Activated naive CD4-positive, alpha-beta T cell treated with anti-CD3 and anti-CD28 coated beads, Interleukin-2, amount 50 U/mL, for 24 hours (primary cell): ENCODE results near the gene SLC27A1.
"Not testable (repeated sequence)": the region's sequence is repeated elsewhere in the genome, so short reads cannot be mapped to it uniquely, and the experiment has no call there.

Experiments used
- H3K27ac Mint-ChIP-seq: one replicate; pipeline ENCODE4 v1.8.0; 2021; ENCODE audit warnings: mild to moderate bottlenecking, mixed read lengths
- H3K27me3 Mint-ChIP-seq: one replicate; pipeline ENCODE4 v1.8.0; 2021; ENCODE audit warnings: mixed read lengths
- H3K36me3 Mint-ChIP-seq: one replicate; pipeline ENCODE4 v1.8.0; 2021; ENCODE audit warnings: mixed read lengths
- H3K4me1 Mint-ChIP-seq: one replicate; pipeline ENCODE4 v1.8.0; 2021; ENCODE audit warnings: mixed read lengths
- H3K4me3 Mint-ChIP-seq: one replicate; pipeline ENCODE4 v1.8.0; 2021; ENCODE audit warnings: mild to moderate bottlenecking, mixed read lengths
- H3K9me3 Mint-ChIP-seq: one replicate; pipeline ENCODE4 v1.8.0; 2021; ENCODE audit warnings: mixed read lengths

The SLC27A1 gene

GRCh38 chr19:17510220-17510993 is 40.1 kb downstream of the SLC27A1 start:
- Mint-ChIP-seq H3K4me1 (peaks cover 42% of the 10 kb centered on the region), H3K9me3 (no peaks in the 10 kb centered on the region), H3K4me3 (peak overlapping the region; percentile 100), H3K36me3 (peaks cover 2% of the 10 kb centered on the region), H3K27ac (peak overlapping the region; percentile 100), H3K27me3 (no peaks in the 10 kb centered on the region)

- Mint-ChIP-seq H3K4me1 (peaks cover 42% of the 10 kb centered on the region), H3K27me3 (no peaks in the 10 kb centered on the region), H3K36me3 (peaks cover 3% of the 10 kb centered on the region), H3K4me3 (peak overlapping the region; percentile 100), H3K9me3 (no peaks in the 10 kb centered on the region), H3K27ac (peak overlapping the region; percentile 100)
Observed at GRCh38 chr19:17511724-17512573, 41.6 kb downstream of the SLC27A1 start.

GRCh38 chr19:17512574-17512939 is 42.2 kb downstream of the SLC27A1 start:
- Mint-ChIP-seq H3K27me3 (no peaks in the 10 kb centered on the region), H3K36me3 (peaks cover 9% of the 10 kb centered on the region), H3K4me1 (peaks cover 42% of the 10 kb centered on the region), H3K4me3 (peak overlapping the region; percentile 100), H3K27ac (peak overlapping the region; percentile 43), H3K9me3 (no peaks in the 10 kb centered on the region)

- Mint-ChIP-seq H3K36me3 (peaks cover 14% of the 10 kb centered on the region), H3K27ac (no peak overlapping the region), H3K27me3 (no peaks in the 10 kb centered on the region), H3K4me3 (no peak overlapping the region), H3K4me1 (peaks cover 22% of the 10 kb centered on the region), H3K9me3 (no peaks in the 10 kb centered on the region)
Observed at GRCh38 chr19:17515408-17516149, 45.3 kb downstream of the SLC27A1 start.

GRCh38 chr19:17517898-17518297 is 47.6 kb downstream of the SLC27A1 start:
- Mint-ChIP-seq H3K9me3 (no peaks in the 10 kb centered on the region), H3K27ac (no peak overlapping the region), H3K4me3 (no peak overlapping the region), H3K27me3 (no peaks in the 10 kb centered on the region), H3K36me3 (peaks cover 12% of the 10 kb centered on the region), H3K4me1 (peaks cover 16% of the 10 kb centered on the region)

- not testable (repeated sequence) for H3K4me3 Mint-ChIP-seq, H3K27me3 Mint-ChIP-seq, H3K27ac Mint-ChIP-seq, H3K9me3 Mint-ChIP-seq
- Mint-ChIP-seq H3K4me1 (peaks cover 21% of the 10 kb centered on the region), H3K36me3 (peaks cover 12% of the 10 kb centered on the region)
Observed at GRCh38 chr19:17518654-17519053, 48.3 kb downstream of the SLC27A1 start.

- Mint-ChIP-seq H3K4me1 (peaks cover 22% of the 10 kb centered on the region), H3K36me3 (peaks cover 12% of the 10 kb centered on the region), H3K27me3 (no peaks in the 10 kb centered on the region), H3K9me3 (no peaks in the 10 kb centered on the region), H3K27ac (no peak overlapping the region), H3K4me3 (no peak overlapping the region)
Observed at GRCh38 chr19:17519967-17520366, 49.6 kb downstream of the SLC27A1 start.

- H3K27me3 Mint-ChIP-seq = no peaks in the 10 kb centered on the region
- no peak overlapping the region for H3K4me3 Mint-ChIP-seq
- H3K4me1 Mint-ChIP-seq = peaks cover 22% of the 10 kb centered on the region
- H3K9me3 Mint-ChIP-seq = no peaks in the 10 kb centered on the region
- peaks cover 12% of the 10 kb centered on the region for H3K36me3 Mint-ChIP-seq
- H3K27ac Mint-ChIP-seq = no peak overlapping the region
Observed at GRCh38 chr19:17520865-17521264, 50.5 kb downstream of the SLC27A1 start.

GRCh38 chr19:17522988-17523872 is 52.9 kb downstream of the SLC27A1 start:
- Mint-ChIP-seq H3K4me3 (peak overlapping the region; percentile 77), H3K36me3 (no peaks in the 10 kb centered on the region), H3K9me3 (no peaks in the 10 kb centered on the region), H3K27me3 (no peaks in the 10 kb centered on the region), H3K4me1 (peaks cover 22% of the 10 kb centered on the region), H3K27ac (peak overlapping the region; percentile 93)

- H3K27me3 Mint-ChIP-seq = no peaks in the 10 kb centered on the region
- peak overlapping the region; percentile 4 for H3K4me3 Mint-ChIP-seq
- H3K27ac Mint-ChIP-seq = no peak overlapping the region
- peaks cover 22% of the 10 kb centered on the region for H3K4me1 Mint-ChIP-seq
- H3K9me3 Mint-ChIP-seq = peaks cover 5% of the 10 kb centered on the region
- H3K36me3 Mint-ChIP-seq = peaks cover 2% of the 10 kb centered on the region
Observed at GRCh38 chr19:17524651-17525050, 54.3 kb downstream of the SLC27A1 start.

GRCh38 chr19:17525141-17525540 is 54.8 kb downstream of the SLC27A1 start:
- H3K4me1 Mint-ChIP-seq = peaks cover 22% of the 10 kb centered on the region
- no peaks in the 10 kb centered on the region for H3K27me3 Mint-ChIP-seq
- H3K9me3 Mint-ChIP-seq = peaks cover 5% of the 10 kb centered on the region
- no peak overlapping the region for H3K4me3 Mint-ChIP-seq
- H3K36me3 Mint-ChIP-seq = peaks cover 2% of the 10 kb centered on the region
- H3K27ac Mint-ChIP-seq = peak overlapping the region; percentile 17

- H3K9me3 Mint-ChIP-seq = peaks cover 5% of the 10 kb centered on the region
- peaks cover 2% of the 10 kb centered on the region for H3K36me3 Mint-ChIP-seq
- H3K27me3 Mint-ChIP-seq = no peaks in the 10 kb centered on the region
- no peak overlapping the region for H3K4me3 Mint-ChIP-seq
- H3K27ac Mint-ChIP-seq = no peak overlapping the region
- H3K4me1 Mint-ChIP-seq = peaks cover 22% of the 10 kb centered on the region
Observed at GRCh38 chr19:17526922-17527321, 56.6 kb downstream of the SLC27A1 start.

GRCh38 chr19:17527326-17527725 is 57.0 kb downstream of the SLC27A1 start:
- H3K27ac Mint-ChIP-seq = no peak overlapping the region
- H3K4me1 Mint-ChIP-seq = peaks cover 19% of the 10 kb centered on the region

GRCh38 chr19:17528610-17529009 is 58.3 kb downstream of the SLC27A1 start:
- no peaks in the 10 kb centered on the region for H3K27me3 Mint-ChIP-seq
- peaks cover 6% of the 10 kb centered on the region for H3K4me1 Mint-ChIP-seq
- H3K9me3 Mint-ChIP-seq = peaks cover 5% of the 10 kb centered on the region
- no peak overlapping the region for H3K4me3 Mint-ChIP-seq
- peaks cover 2% of the 10 kb centered on the region for H3K36me3 Mint-ChIP-seq
- peak overlapping the region; percentile 26 for H3K27ac Mint-ChIP-seq

More at GRCh38 chr19:17527326-17527725, 57.0 kb downstream of the SLC27A1 start:
- Mint-ChIP-seq H3K9me3 (peaks cover 5% of the 10 kb centered on the region), H3K27me3 (no peaks in the 10 kb centered on the region), H3K36me3 (peaks cover 2% of the 10 kb centered on the region), H3K4me3 (no peak overlapping the region)
